RWPE2 (cell line): ENCODE data around the gene AR.

ENCODE experiments used
- ATAC-seq: fragments of 200-7000 bp; cut with Tn5 transposase; 3 replicates; pipeline ENCODE4 v1.9.1; 2021; ENCODE audit warnings: low read depth
- DNase-seq: peaks from one replicate; pipeline ENCODE4 v3.0.0-alpha.2; 2020; ENCODE audit warnings: low spot score
- H3K27ac ChIP-seq: fragments of 450-650 bp; 2 replicates; pipeline ENCODE4 v1.5.1; 2017; ENCODE audit warnings: mild to moderate bottlenecking; ENCODE audit not compliant: poor library complexity, severe bottlenecking
- H3K27me3 ChIP-seq: fragments of 250-450 bp; sonication (Bioruptor Pico); 2 replicates; pipeline ENCODE4 v1.5.1; 2021; ENCODE audit warnings: mild to moderate bottlenecking, moderate library complexity; ENCODE audit not compliant: insufficient read depth, poor library complexity, severe bottlenecking
- H3K36me3 ChIP-seq: fragments of 250-450 bp; sonication (Bioruptor Pico); 2 replicates; pipeline ENCODE4 v1.5.1; 2020; ENCODE audit warnings: low read depth, mild to moderate bottlenecking, moderate library complexity
- H3K4me1 ChIP-seq: fragments of 250-450 bp; sonication (Bioruptor Pico); 2 replicates; pipeline ENCODE4 v1.5.1; 2021; ENCODE audit warnings: mild to moderate bottlenecking, moderate library complexity; ENCODE audit not compliant: insufficient read depth, poor library complexity, severe bottlenecking
- H3K4me3 ChIP-seq: fragments of 250-450 bp; sonication (Bioruptor Pico); 2 replicates; pipeline ENCODE4 v1.5.1; 2021; ENCODE audit warnings: mild to moderate bottlenecking, moderate library complexity; ENCODE audit not compliant: severe bottlenecking
- H3K9me3 ChIP-seq: fragments of 250-450 bp; sonication (Bioruptor Pico); 2 replicates; pipeline ENCODE4 v1.5.1; 2021; ENCODE audit warnings: mild to moderate bottlenecking, moderate library complexity; ENCODE audit not compliant: severe bottlenecking
- CTCF ChIP-seq: fragments of 450-650 bp; IDR thresholded peaks from one replicate; pipeline ENCODE4 v1.5.1; 2017; ENCODE audit warnings: mild to moderate bottlenecking, moderate library complexity; ENCODE audit not compliant: poor library complexity, severe bottlenecking

The AR gene

GRCh38 chrX:67545893-67546495 lies 2.2 kb downstream of the AR start:
- TF ChIP-seq CTCF, result no peak
- H3K4me1 ChIP-seq, result no peaks in the 10 kb centered on the region
- ATAC-seq (peak; percentile 31; the same call in 1 of the 3 replicates), DNase-seq (no peak)
- no peaks in the 10 kb centered on the region for H3K9me3 ChIP-seq
- H3K4me3 ChIP-seq, result no peak overlapping the region
- H3K27me3 ChIP-seq, result peaks cover 35% of the 10 kb centered on the region
- H3K27ac ChIP-seq, result no peak overlapping the region
- no peaks in the 10 kb centered on the region for H3K36me3 ChIP-seq

DNA sequence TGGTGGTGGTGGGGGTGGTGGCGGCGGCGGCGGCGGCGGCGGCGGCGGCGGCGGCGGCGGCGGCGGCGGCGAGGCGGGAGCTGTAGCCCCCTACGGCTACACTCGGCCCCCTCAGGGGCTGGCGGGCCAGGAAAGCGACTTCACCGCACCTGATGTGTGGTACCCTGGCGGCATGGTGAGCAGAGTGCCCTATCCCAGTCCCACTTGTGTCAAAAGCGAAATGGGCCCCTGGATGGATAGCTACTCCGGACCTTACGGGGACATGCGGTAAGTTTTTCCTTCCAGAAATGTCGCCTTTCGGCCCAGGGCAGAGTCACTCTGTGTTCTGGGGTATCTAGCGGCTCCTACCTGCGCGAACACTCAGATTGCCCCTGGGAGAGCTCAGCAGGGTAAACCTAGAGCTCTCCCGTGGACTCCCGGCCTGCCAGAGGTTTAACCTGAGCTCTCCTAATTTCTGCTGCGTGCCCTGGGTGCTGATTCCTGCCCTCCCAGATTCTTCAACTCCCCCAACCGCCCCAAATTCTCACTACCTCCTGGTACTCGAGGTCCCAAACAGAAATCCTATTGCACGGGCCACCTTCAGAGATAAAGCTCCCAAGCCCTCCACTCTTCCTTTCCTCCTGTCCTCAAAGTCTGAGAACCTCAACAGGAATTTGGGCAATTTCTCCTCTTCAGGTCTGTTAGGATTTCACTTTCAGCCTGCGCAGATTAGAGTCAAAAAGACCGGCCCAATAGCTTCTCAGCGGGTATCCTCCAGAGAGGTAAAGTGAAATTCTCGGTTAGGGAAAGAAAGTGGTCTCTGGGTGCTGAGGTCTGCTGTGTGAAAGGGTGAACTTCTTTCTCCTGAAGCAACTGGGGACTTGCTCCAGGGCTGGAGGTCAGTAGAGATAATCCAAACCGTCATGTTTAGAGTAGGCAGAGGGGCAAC lies 2.9 kb downstream of the AR start:
- H3K4me3 ChIP-seq, result no peak overlapping the region
- no peak for TF ChIP-seq CTCF
- ATAC-seq, result no peak

GRCh38 chrX:67555578-67556203 lies 11.9 kb downstream of the AR start:
- TF ChIP-seq CTCF, result peak; percentile 55

More for the DNA sequence above, 2.9 kb downstream of the AR start:
- Histone ChIP-seq H3K36me3 (no peaks in the 10 kb centered on the region), H3K9me3 (no peaks in the 10 kb centered on the region), H3K27me3 (peaks cover 35% of the 10 kb centered on the region), H3K4me1 (no peaks in the 10 kb centered on the region), H3K27ac (no peak overlapping the region)
- no peak for DNase-seq

GRCh38 chrX:67558267-67558666 lies 14.4 kb downstream of the AR start:
- no peak overlapping the region for H3K27ac ChIP-seq
- no peaks in the 10 kb centered on the region for H3K9me3 ChIP-seq
- DNase-seq, result no peak
- TF ChIP-seq CTCF, result no peak
- H3K4me1 ChIP-seq, result no peaks in the 10 kb centered on the region
- H3K36me3 ChIP-seq, result no peaks in the 10 kb centered on the region
- no peak for ATAC-seq
- no peak overlapping the region for H3K4me3 ChIP-seq
- H3K27me3 ChIP-seq, result no peaks in the 10 kb centered on the region

More at GRCh38 chrX:67555578-67556203, 11.9 kb downstream of the AR start:
- Histone ChIP-seq H3K27me3 (no peaks in the 10 kb centered on the region), H3K27ac (no peak overlapping the region), H3K4me3 (no peak overlapping the region), H3K9me3 (no peaks in the 10 kb centered on the region), H3K4me1 (no peaks in the 10 kb centered on the region), H3K36me3 (no peaks in the 10 kb centered on the region)
- DNase-seq (no peak), ATAC-seq (no peak)
